HTR-8/SVneo (cell line): ENCODE measurements around the gene SOSTDC1.

Experiments used
- DNase-seq: peaks from one replicate; pipeline ENCODE4 v3.0.0; 2011; ENCODE audit warnings: low spot score, mixed read lengths; ENCODE audit not compliant: insufficient read length
- FAIRE-seq: peaks from 2 replicates; lab custom pipeline; 2011; peaks lifted over from hg19 to GRCh38; lab: Jason Lieb, UNC

SOSTDC1 gene

GRCh38 chr7:16420649-16421332 is 44.7 kb downstream of the SOSTDC1 start:
- DNase-seq (peak; percentile 81), FAIRE-seq (peak; percentile 84)

GRCh38 chr7:16420329-16420648 is 45.2 kb downstream of the SOSTDC1 start:
- no peak for FAIRE-seq

GRCh38 chr7:16419859-16420258 is 45.7 kb downstream of the SOSTDC1 start:
- FAIRE-seq: no peak
- no peak for DNase-seq

More at GRCh38 chr7:16420329-16420648, 45.2 kb downstream of the SOSTDC1 start:
- no peak for DNase-seq

- no peak for DNase-seq
- no peak for FAIRE-seq
Observed at GRCh38 chr7:16419126-16419525, 46.4 kb downstream of the SOSTDC1 start.

DNA sequence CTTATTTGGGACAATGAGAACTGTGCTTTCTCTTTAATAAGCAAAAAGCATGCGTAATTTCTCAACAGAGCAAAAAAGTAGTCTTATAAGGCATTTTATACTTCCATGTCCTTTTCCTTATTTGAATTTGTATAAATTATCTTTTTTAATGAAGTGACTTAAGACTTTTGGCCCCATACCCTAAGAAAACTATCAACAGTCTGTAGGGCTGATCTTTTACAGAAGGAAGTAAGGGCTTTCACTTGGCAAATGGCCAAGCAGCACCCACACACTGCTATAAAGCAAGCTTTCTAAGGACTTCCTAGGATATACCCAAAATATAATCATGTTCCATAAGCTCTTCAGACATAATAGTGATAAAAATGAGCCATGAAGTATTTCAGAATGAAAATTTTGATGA is 47.6 kb downstream of the SOSTDC1 start:
- DNase-seq: no peak
- no peak for FAIRE-seq

DNA sequence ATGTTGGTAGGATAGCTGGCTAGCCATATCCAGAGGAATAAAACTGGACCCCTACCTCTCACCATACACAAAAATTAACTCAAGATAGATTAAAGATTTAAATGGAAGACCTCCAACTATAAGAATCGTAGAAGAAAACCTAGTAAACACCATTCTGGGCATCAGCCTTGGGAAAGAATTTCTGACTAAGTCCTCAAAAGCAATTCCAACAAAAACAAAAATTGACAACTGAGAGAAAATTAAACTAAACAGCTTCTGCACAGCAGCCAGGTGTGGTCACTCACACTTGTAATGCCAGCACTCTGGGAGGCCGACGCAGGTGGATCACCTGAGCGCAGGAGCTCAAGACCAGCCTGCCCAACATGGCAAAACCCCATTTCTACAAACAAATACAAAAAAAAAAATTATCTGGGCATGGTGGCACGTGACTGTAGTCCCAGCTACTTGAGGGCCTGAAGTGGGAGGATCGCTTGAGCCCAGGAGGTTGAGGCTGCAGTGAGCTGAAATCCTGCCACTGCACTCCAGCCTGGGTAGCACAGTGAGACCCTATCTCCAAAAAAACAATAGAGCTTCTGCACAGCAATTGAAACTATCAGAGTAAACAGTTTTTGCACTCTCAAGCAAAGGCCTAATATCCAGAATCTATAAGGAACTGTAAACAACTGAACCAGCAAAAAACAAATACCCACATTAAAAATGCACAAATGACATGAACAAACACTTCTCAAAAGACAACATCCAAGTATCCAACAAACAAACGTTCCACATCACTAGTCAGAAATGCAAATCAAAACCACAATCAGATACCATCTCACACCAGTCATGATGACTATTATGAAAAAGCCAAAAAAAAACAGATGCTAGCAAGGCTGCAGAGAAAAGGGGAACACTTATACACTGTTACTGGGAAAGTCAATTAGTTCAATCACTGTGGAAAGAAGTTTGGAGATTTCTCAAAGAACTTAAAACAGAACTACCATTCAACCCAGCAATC is 49.0 kb downstream of the SOSTDC1 start:
- no peak for FAIRE-seq
- no peak for DNase-seq

GRCh38 chr7:16412274-16413254 is 53.0 kb downstream of the SOSTDC1 start:
- DNase-seq (no peak), FAIRE-seq (no peak)
